NT2/D1 (cell line): ENCODE data around the gene AK4.

Source experiments
- SUZ12 ChIP-seq: IDR thresholded peaks from 2 replicates; pipeline ENCODE4 v1.6.1; 2011; ENCODE audit not compliant: insufficient read length, insufficient read depth; ENCODE audit errors: extremely low read depth
- YY1 ChIP-seq: IDR thresholded peaks from 2 replicates; pipeline ENCODE4 v1.6.1; 2011; ENCODE audit not compliant: insufficient read length, insufficient read depth
- ZNF274 ChIP-seq: IDR thresholded peaks from 2 replicates; pipeline ENCODE4 v1.6.1; 2011; ENCODE audit warnings: mild to moderate bottlenecking, low read depth, low read length

DNA sequence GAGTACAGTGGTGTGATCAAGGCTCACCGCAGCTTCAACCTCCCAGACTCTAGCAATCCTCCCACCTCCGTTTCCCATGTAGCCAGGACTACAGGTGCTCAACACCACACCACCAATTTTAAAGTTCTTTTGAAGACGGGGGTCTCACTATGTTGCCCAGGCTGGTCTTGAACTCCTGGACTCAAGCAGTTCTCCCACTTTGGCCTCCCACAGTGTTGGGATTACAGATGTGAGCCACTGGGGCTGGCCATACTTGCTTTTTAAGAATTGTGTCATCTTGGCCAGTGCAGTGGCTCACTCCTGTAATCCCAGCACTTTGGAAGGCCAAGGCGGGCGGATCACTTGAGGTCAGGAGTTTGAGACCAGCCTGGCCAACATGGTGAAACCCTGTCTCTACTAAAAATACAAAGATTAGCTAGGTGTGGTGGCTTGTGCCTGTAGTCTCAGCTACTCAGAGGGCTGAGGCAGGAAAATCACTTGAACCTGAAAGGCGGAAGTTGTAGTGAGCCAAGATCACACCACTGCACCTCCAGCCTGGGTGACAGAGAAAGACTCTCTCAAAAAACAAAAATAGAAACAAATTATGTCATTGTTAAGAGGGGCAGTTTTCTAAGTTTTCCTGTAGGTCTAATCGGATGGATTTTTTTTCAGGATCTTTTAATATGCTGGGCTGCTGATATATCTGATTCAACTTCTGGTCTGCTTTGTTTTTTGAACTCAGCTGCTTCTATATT, 18.7 kb downstream of the AK4 start:
- TF ChIP-seq SUZ12 (no peak), YY1 (no peak), ZNF274 (no peak)
